Tibial nerve (tissue), 3 donors: ENCODE results near the gene RPL36AL.
A peak's percentile ranks its signal among the peaks of the same experiment; 100 is the strongest.

Source experiments
- CTCF ChIP-seq, 5 experiments: fragments of 200-600 bp in 3 of 5; fragments of 450-650 bp in 2 of 5; sonication (generic) in 3 of 5; IDR thresholded peaks; one replicate each; pipeline ENCODE4 v1.5.1; 2016 to 2019; ENCODE audit warnings: antibody characterized with exemption in 5 of 5, mild to moderate bottlenecking in 3 of 5, moderate library complexity in 2 of 5
- POLR2A ChIP-seq, 2 donors: fragments of 450-650 bp; IDR thresholded peaks; one replicate each; pipeline ENCODE4 v1.6.1; 2017; ENCODE audit warnings: antibody characterized with exemption in 2 of 2, mild to moderate bottlenecking in 2 of 2, moderate library complexity in 2 of 2

- TF ChIP-seq CTCF (IDR thresholded peaks at IDR 0.05) (no peak), POLR2A (IDR thresholded peaks at IDR 0.05) (peak; percentile 87 to 90)
Measured at GRCh38 chr14:49585803-49586672, 34.4 kb downstream of the RPL36AL start, which contains the start of gene RPS29.
